CD4-positive, alpha-beta T cell treated with Interleukin-10 for 1 hour (primary cell): ENCODE measurements around the gene SPRR2G.
"Not testable (repeated sequence)": the region's sequence is repeated elsewhere in the genome, so short reads cannot be mapped to it uniquely, and the experiment has no call there.

ENCODE experiments used
- DNase-seq: peaks from one replicate; pipeline ENCODE4 v3.0.0-alpha.2; 2020

The SPRR2G gene

DNA sequence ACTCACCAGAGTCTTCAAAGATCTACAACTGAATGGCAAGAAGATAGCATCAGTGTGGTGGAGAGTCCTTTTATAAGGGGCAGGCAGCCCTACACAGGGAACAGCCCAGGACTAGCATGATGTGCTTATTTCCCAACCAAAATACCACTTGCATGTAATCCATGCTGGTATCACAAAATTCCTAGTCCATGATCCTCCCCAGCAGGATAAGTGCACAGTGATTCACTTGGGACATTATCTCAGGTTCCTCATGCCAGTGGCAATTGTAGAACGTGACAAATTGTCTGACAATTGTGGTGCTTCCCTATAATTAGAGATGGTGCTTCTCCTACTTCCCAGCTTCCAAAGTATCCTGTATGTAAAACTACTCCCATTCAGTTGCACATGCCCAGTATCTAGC, at the start of gene SPRR2G:
Gene SPRR2G, minus strand, starts transcription at position 45 of the 400 bp plus-strand sequence. CDS start 780 bp downstream, outside the sequence.
- no peak for DNase-seq

DNA sequence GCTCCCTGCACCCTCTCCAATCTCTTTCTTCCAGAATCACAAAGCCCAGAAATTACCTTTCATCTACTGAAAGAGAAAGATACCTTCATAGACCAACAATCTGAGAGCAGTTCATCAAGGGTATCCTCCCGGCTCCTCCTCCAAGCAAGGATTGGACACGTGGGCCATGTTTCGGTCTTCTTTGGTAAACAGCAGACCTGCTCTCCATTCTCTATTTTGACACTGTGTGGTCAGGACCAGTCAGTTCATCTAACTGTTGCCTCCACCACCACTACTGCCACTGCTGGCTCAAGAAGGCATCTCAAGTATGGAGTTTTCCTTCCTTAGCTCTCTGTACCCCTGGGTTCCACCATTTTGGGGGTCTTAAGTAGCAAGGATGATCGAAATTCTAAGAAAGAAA, 44.5 kb upstream of the SPRR2G start:
- DNase-seq: no peak

DNA sequence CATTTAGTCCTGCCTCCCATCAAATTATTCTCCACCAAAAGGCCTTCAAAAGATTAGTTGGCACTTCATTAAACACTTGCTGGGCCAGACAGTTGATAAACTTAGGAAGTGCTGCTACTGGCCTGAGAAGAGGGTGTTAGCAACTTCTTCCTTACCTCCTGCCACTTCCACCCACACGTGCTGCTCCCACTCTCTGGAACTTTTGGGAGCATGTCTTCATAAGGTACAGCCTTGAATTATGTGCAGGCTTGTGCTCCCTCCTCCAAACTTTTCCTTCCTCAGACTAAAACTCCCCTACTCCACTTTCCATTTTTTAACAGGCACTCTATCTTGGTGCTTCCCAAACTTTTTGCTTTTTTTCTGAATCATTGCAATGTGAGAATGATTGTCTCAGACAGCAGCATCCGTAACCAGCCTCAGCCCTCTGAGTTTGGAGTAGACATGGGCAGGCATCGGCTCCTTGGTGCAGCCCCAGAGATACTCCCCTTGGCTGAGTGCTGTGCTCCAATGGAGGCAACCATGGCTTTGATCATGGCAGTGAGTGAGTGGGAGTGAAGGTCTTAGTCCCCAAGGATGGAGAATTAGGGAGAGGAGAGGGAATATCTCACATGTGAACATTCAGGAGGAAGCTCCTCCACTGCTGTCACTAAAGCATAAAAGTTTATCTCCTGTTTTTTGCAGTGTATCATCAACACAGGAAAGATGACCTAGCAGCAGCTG, 43.8 kb upstream of the SPRR2G start:
- DNase-seq: no peak

DNA sequence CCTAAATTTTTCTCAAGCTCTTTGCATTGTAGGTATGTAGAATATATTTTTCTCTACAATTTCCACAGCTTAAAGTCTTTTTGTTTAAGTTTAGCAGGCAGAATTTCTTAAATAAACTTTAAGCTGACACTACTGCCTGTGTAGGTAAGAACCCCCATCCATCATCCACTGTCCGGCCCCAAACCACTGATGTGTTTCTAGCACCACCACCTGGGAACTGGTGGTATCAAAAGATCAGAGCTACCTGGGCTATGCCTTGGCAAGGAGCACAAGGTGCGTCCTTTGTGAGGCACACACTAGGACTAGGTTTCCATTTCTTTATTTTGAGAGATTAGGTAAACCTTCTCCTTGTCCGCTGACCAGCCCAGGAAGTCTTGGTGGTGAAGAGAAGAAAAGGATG, 42.0 kb upstream of the SPRR2G start:
- DNase-seq: no peak

DNA sequence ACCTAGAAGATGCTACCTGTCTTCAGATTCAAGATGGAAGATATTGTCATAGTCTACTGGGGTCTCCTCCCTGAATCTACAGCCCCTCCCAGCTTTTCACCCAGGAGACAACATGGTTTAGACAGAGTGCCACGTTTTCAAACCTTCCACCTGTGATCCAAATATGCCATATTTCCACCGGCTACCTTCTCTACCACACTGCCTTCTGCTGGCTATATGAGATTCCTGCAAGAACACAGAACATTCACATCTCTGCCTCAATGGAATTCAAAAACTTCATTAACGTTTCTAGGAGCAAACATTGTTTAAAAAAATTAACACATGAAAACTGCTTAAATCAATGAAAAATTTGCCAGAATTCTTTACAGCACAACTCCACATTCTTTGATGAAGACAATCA, 39.7 kb upstream of the SPRR2G start:
- no peak for DNase-seq

DNA sequence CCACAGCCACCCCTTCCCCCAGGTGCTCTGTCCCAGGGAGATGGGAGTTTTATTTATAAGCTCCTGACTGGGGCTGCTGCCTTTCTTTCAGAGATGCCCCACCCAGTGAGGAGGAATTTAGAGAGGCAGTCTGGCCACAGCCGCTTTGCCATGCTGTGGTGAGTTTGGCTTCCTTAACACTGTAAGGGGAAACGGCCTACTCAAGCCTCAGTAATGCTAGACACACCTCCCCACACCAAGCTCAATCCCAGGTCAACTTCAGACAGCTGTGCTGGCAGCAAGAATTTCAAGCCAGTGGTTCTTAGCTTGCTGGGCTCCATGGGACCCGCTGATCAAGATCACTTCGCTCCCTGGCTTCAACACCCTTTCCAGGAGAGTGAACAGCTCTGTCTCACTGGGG, 37.6 kb upstream of the SPRR2G start:
- not testable (repeated sequence) for DNase-seq

DNA sequence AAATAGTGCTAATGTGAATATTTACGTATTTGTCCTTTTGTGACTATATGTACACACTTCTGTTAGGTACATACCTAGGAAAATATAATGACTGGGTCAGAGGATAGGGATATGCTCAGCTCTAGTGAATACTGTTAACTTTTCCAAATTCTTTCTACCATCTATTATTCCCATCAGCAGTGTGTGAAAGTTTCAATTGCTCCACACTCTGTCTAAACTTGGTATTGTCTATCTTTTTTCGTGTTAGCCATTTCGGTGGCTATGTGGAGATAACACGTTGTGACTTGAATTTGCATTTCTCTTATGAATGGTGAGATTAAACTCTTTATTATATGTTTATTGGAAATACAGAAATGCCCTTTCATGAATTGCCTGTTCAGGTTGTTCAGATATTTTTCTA, 29.9 kb upstream of the SPRR2G start:
- DNase-seq: no peak

DNA sequence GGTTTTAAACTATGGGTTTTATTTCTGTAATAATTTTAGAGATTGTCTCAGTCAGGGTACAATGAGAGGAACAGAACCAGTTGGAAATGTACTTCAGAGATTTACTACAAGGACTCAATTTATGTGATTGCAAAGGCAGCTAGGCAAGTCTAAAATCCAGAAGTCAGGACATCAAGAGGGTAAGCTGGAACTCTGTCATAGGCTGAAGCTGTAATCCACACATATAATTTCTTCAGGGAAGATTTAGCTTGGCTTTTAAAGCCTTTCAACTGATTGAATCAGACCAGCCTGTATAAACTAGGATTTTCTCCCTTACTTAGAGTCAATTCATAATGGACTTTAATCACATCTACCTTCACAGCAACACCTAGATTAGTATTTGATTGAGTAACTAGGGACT, 28.2 kb upstream of the SPRR2G start:
- no peak for DNase-seq

DNA sequence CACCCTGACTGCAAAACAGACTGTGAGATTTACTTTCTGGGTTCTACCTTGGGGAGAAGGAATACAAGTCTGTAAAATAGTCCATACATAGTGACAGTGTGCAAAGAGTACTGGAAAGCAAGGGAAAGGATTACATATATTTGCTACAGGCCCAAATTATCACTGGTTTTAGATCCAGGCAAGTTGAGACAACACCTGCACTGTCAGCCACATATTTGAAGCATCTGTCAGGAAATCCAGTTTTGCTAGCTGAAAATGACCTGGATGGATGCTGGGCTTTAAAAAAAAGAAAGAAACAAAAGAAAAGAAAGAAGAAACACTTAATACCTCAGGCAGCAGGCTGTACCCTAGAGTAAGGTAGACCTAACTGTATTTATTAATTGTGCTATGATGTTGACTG, 23.9 kb upstream of the SPRR2G start:
- DNase-seq: no peak

DNA sequence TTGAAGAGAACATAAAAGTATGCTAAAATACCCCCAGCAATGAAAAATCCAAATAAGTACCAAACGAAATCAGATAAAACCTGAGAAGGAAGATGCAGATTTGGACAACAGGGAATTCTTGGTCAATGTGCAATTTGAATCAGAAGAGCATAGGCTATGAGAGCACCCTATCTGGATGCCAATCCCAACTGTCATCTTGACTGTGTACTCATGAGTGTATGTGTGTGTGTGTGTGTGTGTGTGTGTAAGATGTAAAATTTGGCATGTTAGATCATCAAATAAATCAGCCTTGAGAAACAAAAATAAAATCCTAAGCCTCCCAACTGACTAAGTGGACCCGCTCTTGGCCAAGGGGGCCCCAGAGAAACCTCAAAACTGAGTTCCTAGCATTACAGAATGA, 18.0 kb upstream of the SPRR2G start:
- no peak for DNase-seq

DNA sequence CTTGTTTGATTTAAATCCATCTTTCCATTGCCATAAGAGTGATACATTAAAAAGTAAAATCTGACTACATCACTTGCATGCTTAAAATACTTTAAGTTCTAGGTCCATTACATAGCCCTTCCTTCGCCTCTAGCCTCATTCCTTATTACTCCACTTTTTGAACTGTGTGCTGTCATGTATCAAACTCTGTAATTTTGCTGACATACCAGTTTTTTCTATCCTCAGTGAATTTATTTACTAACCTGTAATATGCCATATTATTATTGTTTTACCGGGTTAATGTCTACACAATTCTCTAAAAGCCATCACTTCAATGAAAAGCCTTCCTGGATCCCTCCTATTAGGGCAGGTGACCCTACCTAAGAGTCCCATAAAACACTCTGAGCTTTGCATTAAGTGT, 4.9 kb upstream of the SPRR2G start:
- no peak for DNase-seq

DNA sequence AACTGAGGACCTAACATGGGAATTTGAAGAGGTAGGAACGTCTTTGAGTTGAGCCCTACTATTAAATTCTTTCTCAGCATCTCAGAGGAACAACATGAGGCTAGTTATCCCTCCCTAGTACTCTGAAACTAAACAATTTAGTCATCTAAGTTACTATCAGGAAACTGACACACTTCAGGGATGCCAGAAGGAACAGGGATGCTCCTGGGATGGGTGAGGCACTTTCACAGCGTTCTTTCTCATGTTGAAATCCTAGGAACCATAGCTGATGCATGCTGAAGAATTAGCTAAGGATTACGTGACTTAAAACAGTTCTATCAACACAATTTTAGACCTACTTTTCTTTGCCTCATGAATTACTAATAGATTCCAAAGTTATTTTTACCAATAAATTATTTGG, 1.8 kb upstream of the SPRR2G start:
- no peak for DNase-seq

DNA sequence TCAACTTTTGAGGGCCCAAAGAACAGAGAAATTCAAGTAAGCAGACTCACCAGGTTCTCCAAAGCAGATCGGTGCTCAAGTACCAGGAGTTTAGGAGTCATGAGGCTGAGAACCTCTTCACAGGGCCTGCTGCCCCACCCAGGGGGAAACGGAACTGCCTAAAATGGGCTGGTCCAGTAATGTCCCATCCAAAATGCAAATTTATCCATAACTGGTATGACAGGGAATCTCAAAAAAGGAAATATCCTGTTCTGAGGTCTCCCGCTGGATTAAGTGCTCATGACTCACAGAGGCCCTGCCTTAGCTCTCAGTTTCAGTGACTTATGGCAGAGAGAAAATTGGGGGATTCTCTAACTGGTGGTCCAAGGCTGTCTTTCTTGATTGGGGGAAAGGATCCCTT, 9.3 kb downstream of the SPRR2G start:
- no peak for DNase-seq

DNA sequence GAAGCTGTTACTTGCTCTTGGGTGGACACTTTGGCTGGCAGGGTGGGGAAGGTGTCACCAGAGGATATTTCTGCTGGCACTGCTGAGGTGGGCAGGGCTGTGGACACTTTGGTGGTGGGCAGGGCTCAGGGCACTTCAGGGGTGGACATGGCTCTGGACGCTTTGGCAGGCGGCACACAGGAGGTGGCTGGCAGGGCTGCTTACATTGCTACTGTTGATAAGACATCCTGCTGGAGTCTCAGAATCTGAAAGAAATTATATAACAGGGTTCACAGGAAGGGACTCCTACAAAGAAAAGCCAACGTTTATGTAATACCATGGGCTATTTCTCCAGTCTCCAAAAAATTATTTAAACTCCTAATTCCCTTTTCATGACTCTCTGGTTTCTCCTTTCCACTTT, 10.2 kb downstream of the SPRR2G start:
- no peak for DNase-seq

DNA sequence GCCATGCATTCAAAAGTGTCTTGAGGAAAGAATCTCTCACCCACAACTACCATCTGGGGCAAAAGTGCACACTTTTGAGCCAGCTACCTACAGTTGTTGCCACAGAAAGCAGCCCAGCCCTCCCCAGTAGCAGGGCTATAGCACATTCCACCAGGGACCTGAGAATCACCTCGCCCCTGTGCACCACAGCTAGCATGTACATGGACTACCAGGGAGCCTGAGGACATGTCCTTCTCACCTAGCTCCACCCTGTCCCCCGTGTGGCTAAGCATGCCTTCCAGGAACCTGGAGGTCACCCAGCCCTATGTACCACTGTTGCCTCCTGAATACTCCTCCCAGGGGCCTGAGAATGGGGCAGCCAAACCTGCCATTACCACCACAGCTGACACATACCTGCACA, 16.9 kb downstream of the SPRR2G start:
- no peak for DNase-seq

DNA sequence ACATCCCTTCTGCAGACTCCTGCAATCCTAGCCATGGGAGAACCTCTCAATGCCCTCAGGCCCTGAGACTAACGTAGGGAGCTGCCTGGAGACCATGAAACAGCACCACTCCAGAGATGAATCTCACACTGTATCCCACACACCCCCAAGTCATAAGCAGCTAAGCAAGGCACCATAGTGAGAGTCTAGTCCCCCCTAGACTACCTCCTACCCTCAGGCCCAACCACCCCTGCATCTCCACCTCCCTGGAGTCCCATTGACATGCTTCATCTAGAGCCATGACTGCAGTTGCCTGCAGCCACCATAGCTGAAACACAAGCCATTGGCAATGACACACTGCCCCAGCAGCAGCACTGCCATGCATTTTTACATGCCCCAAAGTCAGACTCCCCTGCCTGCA, 17.4 kb downstream of the SPRR2G start:
- DNase-seq: no peak

DNA sequence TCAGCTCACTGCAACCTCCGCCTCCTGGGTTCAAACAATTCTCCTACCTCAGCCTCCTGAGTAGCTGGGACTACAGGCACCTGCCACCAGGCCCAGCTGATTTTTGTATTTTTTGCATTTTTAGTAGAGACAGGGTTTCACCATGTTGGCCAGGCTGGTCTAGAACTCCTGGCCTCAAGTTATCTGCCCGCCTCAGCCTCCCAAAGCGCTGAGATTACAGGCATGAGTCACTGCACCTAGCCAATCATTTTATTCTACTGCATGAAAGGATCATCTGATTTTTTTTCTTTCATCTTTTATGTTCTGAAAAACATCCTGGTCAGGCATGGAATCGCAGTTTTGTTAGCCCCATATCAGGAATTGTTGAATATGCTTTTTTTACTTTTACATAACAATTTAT, 22.0 kb downstream of the SPRR2G start:
- DNase-seq: not testable (repeated sequence)

DNA sequence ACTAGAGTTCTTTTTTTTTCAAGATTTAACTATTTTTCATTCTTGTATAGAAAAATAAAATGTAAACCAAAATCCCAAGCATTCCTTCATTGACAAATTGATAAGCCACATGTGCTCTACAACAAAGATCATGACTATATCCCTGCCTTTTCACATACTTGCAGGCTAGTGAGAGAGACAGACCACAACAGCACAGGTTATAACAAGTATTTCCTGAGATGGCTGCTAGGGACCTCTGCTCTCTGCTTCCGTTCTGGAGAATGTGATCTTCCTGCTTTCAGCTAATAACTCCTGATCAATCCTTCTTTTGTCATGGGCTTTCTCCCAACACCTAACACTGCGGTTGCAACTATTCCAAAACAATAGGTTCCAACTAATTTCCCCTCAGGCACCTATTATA, 23.4 kb downstream of the SPRR2G start:
- no peak for DNase-seq

DNA sequence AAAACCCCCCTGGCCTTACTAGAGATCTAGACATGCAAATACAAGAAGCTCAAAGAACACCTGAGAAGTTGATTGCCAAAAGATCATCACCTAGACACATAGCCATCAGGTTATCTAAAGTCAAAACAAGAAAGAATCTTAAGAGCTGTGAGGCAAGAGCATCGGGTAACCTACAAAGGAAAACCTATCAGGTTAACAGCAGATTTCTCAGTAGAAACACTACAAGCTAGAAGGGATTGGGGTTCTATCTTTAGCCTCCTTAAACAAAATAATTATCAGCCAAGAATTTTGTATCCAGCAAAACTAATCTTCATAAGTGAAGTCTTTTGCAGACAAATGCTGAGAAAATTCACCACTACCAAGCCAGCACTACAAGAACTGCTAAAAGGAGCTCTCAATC, 25.2 kb downstream of the SPRR2G start:
- no peak for DNase-seq

DNA sequence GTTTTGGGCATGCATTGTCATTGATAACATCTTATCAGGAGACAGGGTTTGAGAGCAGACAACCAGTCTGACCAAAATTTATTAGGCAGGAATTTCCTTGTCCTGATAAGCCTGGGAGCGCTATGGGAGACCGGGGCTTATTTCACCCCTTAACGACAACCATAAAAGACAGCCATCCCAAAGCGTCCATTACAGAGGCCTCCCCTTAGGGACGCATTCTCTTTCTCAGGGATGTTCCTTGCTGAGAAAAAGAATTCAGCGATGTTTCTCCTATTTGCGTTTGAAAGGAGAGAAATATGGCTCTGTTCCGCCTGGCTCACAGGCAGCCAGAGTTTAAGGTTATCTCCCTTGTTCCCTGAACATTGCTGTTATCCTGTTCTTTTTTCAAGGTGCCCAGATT, 26.9 kb downstream of the SPRR2G start:
- not testable (repeated sequence) for DNase-seq

DNA sequence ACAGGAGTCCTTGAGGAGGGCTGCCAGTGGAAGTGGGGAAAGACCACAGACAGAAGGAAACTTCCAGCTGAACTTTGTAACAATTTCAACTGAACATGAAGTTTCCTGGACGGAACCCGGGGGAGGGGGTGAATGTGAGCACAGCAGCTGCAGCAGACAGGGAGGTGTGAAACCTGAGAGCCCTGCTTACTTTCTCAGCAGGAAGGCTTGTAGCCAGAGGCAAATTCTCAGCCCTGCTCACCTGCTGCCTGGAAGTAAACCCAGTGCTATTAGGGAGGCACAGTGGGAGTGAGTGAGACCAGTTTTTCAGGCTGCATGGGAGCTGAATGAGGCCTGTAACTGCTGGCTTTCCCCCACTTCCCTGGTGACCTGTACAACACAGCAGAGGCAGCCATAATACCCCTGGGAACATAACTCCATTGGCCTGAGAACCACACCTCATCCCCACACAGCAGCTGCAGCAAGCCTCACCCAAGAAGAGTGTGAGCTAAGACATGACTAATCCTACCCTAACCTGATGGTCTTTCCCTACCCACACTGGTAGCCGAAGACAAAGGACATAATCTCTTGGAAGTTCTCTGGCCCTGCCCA, 27.8 kb downstream of the SPRR2G start:
- no peak for DNase-seq

DNA sequence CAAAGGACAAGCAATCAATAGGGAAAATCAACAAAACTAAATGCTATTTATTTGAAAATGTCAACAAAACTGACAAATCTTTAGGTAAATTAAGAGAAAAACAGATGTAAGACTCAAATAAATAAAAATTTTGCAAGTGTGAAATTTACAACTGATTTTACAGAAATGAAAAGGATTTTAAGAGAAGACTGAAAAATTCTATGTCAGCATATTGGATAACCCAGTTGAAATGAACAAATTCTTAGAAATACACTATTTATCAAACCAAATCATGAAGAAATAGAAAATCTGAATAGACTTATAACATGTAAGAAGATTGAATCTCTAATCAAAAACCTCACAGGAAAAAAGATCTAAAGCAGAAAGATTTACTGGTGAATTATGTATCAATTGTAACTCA, 29.7 kb downstream of the SPRR2G start:
- DNase-seq: no peak

DNA sequence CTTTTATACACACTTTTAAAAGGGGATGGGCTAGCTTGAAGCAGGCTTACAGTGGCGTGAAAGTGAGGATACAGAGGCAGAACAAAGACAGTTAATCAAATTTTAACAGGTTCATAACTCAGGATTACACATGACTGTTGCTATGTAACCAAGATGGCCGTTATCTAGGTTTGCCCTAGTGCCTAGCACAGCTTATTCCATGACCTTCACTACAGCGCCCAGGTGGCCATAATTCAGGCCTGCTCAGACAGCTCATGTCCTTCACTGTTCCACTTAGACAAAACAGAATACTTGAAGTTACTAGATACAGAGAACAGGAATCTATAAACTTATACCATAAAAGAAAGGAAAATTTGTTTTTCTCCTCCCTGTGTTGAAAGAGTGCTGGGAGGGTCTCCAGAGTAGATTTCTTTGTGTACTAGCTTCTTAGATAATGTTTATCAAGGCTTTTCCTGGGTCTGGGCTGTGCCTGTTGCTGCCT, 31.2 kb downstream of the SPRR2G start:
- no peak for DNase-seq

DNA sequence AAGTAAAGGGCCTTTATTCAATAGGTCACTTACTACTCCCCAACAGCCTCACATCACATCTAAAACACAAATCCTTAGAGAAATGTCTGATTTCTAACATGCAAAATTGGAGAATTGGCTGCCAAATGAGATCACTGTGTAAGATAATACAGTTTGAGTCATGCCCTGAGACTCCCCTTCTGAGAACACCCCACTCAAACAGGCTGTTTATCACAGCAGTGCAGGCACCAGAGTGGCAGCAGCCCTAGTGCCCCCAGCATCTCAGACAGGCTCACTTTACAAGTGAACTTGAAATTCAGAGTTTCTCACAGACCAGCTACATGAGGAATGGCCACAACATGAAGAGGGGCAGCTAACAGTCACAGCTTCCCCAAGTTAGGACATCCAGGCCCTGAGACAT, 35.4 kb downstream of the SPRR2G start:
- DNase-seq: not testable (repeated sequence)

DNA sequence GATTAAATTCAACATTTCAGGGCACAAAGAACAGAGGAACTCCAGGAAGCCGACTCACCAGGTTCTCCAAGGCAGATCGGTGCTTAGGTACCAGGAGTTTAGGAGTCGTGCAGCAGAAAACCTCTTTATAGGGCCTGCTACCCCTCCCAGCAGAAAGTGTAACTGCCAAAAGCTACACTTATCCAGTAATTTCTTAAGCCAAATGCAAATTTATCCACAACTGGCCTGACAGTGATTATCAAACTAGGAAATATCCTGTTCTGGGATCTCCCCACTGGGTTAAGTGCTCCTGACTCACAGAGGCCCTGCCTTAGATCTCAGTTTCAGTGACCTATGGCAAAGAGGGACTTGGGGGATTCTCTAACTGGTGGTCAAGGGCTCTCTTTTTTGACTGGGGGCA, 37.3 kb downstream of the SPRR2G start, which contains the start of gene SPRR2F:
Gene SPRR2F, minus strand, starts transcription at position 101 of the 400 bp plus-strand sequence. CDS start 783 bp downstream, outside the sequence.
- no peak for DNase-seq
